Fibroblast of skin of abdomen (primary cell): ENCODE data around the gene ABCG1.

Source experiments
- DNase-seq: peaks from one replicate; pipeline ENCODE4 v3.0.0-alpha.2; 2013

ABCG1 gene

DNA sequence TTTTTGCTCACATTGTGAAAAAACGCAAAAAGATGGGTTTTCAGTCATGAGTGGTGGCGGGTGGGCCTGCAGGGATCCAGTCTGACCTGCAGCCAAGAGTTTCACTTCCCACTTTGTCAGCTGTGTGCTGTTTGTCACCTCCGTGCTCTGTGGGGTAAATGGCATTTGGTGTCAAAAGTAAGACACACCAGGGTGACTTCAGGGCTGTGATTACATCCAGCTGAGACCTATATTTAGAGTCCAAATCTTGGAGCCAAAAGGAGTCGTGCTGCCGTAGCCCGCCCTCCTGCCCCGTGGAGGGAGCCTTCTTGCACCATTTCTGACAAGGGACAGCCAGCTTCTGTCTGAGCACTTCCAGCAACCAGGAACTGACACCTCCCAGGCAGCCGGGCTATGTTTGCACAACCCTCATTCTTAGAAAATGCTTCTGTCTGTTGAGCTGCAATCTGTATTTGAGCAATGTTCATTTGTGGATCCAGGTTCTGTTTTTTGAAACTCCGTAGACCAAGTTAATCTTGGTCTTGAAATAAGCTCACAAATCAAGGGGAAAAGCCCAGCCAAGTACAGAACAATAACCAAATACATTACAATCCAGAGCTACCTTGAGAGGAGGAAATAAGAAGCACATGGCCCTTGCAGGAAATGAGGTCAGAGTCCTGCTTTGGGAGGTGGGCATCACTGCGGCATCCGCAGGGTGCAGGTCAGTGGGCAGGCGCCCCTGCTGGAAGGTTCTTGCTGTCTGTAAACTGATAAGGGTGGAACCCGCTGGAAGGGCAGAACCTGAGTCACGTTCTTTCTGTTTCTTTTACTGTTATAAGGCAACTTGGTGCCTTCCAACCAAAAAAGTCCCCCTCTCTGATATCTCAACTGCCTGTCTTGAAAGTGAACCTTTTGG is 14.4 kb downstream of the ABCG1 start:
- DNase-seq, result no peak

DNA sequence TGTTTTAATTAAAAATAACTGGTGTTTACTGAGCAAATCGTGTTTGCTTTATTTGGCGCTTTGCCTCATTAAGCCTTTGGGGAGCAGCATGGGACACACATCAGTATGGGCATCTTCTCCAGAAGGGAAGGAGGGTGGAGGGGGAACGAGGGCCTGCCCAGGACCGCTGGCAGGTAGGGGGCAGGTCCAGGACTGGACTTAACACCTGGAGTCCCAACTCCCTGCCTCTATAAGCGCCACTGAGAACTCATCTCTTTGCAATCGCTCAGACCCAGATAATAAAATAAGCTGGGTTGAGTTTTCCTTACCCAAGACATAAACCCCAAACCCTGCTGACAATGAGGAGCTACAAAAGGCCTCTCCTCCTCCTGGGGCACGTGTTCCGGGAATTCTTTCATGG is 15.1 kb downstream of the ABCG1 start:
- no peak for DNase-seq

DNA sequence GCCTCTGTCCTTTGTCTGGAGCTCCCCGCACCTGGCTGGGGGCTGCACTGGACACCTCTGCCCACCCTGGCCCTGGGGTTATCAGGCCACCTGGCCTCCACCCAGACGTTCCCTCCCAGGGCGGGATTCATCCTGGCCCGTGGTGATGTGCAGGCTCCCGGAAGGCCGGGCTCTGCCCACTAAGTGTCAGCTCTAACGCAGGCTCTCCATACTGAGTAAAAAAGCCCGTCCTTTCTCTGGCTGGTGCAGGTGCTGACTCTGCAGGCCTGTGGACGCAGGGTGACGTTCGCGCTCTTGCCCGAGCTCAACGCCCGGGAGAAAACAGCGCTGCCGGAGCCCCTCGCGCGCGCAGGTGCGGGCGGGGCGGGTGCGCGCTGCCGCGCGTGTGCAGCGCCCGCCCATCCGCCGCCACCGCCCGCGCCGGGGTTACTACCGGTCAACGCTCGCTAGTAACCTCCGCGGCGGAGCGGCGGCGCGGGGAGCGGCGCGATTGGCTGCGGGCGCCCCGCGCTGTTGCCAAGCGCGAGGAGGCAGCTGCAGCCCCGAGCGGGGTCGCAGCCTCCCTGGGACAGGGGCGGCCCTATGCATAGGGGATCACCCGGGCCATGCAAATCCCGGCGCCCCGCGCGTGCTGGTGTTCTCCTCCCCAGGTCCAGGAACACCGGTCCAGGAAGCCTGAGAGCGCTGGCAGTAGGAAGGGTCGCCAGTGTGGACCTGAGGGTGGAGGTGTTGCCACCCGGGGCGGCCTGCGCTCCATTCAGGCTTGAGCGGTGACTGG is 15.7 kb downstream of the ABCG1 start:
- peak; percentile 19 for DNase-seq

DNA sequence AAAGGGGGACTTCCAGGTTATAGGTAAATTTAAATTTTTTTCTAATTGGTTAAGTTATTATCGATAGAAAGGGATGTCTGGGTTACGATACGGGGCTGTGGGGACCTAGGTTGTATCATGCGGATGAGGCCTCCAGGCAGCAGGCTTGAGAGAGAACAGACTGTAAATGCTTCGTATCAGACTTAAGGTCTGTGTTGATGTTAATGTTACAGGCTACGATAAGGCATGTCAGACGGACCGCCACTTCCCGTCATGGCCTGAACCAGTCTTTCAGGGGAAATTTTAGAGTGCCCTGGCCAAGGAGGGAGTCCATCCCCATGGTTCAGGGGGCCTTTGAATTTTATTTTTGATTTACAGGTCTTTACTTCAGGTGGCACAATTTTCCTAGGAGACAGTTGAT is 16.7 kb downstream of the ABCG1 start:
- no peak for DNase-seq

DNA sequence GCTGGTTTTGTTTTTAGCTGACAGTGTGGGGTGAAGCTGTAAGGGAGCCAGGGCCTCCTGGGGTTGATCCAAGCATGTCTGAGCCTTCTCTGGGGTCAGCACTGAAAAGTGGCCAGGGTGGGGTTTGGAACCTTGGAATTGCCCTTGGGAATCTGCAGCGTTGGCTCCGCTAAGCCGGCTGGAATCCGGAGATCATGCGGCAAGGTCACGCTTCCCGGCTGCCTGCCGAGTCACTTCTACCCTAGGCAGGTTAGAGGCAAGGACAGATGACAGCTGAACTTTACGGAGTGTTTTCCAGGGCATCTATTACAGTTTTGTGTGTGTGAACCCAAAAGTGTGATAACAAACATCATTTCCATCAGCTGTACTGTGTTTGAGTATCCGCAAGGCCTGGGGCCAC is 17.1 kb downstream of the ABCG1 start:
- DNase-seq, result no peak

DNA sequence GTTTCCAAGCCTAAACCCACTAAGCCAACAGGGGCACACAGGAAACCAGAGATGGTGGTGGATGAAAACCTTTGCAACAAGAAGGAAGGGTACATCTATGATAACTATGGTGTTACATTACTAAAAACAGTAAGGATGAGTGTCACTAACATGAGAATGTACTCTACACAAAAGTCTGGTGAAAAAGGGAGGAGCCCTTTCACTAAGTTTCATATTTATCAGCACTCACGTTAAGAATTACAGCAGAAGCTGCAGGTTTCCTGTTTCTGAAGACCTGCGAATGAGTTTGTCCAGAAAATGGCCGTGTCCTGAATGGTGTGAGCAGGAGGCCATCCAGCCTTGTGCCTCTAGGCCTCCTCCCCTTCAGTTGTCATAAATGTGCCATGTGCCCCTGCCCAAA is 17.8 kb downstream of the ABCG1 start:
- no peak for DNase-seq

DNA sequence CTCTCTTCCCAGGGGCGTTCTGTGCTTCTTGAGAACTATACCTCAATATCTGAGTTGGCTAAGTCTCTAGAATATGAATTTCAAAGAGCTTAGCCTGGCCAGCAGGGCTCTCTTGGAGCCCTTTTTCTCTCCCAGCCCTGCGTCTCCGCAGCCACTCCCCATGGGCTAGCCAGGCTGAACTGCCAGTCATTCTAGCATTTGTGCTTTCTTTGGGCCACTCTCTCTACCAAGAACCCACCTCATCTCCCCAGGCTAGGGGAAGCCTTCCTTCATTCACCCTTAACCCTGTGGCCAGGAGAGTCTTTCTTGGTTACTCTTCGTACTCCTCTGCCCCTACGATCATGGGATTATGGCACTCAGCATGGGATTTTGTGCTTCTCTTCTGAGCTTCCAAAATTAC is 18.2 kb downstream of the ABCG1 start:
- no peak for DNase-seq

DNA sequence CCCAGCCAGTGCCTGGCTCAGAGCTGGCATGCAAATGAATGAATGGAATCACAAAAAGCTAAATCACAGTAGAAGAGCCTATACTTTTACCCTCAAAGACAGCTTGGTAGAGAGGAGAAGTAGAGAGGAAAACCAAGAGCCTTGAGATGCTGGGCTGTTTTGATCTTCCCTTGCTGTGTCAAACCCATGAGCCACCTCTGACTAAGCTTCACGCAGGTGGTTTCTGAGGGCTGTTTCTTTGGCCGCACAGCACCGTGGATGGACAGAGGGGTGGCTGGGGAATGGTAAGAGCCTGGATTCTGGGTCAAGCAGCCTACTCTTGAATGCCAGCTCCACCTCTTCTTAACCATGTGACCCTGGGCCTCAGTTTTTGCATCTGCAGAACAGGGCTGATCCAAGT is 18.6 kb downstream of the ABCG1 start:
- DNase-seq, result no peak

DNA sequence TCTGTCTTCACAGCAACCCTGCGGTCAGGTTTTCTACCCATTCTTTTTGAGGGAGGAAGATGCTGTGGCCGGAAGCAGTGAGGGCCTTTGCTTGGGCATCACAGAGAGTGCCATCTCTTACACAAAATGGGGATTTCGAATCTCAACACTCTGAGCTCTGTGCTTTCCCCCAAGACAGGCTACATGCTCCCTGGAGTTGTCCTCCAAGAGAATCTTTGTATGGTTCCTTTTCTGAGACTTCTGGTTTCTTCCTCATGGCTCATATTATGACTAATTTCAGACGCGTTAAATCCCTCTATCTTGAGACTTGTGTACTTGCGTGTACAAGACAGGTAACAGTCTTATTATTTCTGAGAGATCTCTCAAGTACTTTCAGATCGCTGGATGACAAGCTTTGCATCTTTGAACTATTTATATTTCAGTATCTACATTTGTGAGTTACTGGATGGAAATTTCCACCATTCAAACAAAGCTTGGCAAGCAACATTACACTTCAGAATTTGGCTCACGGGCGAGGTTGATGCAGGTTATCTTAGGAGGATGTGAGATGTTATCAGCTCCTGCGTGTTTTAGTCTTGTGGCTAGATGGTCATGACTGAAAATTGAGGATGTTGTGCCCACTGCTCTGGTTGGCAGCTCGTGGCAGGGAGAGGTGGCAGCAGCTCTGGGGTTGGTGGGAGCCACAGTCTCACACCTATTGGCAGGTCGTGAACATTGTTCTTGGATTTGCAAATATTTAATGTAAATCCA is 19.4 kb downstream of the ABCG1 start:
- DNase-seq, result no peak

DNA sequence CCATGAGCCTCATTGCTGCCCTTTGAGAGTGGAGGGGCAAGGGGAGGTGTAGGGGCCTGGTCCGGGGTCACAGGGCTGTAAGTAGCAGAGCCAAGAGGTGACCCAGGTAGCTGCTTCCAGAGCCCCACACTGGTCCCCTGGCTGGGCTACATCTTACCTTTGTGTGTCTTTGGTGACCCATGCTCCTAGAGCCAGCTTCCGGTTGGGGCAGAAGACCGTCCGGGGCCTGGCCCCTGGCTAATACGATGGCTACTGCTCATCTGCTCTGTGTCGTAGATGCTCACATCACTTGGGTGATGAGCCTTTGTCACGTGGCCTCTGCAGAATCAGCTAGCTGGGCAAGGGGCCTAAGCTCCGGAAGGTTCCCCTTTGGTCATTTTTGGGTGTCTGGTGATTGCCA is 20.6 kb downstream of the ABCG1 start:
- no peak for DNase-seq

DNA sequence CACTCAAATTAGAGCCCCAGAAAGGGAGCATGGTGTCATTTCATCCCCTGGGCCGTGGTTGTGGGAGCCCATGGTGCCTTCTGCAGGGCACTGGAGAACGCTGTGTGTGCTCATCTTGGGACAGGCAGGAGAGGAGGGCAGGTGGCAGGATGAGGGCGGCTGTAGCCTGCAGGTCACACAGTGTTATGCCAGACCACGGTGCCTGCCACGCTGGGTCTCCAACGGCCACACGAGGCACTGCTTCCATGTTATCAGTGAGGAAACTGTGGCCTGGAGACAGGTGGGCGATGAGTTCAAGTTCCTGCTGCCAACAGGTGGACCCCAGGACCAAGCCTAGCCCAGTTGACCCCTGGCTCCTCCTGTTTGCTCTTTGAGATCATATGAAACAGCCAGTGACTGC is 21.0 kb downstream of the ABCG1 start:
- DNase-seq, result no peak

DNA sequence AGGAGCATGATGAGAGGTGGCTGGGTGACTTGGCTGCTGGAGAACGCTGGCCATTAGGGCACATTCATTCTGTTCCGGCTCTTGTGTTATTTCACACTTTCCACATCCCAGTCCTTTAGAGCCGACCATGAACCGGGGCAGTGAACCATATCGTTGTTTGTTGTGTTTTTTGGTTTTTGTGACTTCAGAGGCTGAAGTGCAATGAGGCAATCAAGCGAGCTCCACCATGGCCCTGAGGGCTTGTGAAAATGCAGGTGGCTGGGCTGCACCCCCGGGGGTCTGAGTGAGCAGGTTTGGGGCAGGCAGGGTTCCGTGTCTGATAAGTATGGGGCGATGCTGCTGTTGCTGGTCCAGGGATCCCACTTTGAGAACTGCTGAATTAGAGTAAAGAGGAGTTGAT is 23.7 kb downstream of the ABCG1 start:
- no peak for DNase-seq

DNA sequence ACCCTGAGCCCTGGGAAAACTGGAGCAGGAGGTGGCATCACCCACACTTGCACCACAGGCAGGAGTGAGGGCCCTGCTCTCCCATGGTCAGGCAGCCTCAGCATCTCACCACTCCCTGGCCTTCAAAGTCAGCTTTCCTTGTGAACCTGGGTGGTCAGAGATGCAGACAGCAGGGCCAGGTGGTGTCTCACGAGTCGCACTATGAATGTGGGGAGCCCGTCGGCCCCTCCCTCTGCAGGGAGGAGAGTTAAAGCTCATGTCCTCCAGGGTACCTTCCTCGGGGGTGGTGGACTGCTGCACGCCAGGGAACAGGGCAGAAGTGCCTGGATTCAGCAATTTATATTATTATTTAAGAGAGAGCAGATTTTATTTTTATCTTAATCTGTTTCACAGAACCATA is 24.1 kb downstream of the ABCG1 start:
- no peak for DNase-seq

DNA sequence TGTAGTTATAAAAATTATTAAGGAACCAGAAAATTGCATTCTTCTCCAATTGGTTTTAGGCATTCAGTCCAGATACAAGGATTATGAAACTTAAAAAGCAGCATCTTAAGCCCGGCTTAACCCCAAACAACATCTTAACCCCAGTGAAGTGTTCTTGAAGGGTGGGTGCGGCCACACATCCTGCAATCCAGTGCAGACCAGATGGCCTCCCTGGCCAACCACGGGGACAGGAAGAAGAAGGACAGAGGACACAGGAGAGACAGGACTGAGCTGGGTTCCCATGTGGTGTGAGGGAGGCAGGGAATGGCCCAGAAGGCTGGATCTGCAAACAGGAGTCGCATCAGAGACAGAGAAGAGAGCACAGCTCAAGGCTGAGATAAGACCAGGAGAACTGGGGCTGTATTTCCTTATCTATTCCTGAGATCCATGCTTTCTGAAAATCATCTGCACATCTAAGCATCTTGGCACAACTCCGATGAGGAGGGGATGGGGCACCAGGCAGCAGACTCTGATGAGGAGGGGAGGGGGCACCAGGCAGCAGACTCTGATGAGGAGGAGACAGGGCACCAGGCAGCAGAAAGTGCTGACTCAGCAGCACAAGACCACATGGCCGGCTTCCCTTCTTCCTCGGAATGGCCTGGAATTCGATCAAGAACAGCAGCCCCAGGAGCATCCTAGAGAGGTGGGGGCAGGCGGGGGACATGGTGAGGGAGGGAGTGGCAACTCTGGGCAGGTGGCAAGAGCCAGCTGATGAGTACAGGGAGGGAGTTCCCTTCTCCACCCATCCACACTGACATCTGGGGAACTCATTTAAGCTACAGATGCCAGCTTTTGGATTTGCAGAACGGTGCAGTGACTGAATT is 26.6 kb downstream of the ABCG1 start:
- DNase-seq, result no peak

DNA sequence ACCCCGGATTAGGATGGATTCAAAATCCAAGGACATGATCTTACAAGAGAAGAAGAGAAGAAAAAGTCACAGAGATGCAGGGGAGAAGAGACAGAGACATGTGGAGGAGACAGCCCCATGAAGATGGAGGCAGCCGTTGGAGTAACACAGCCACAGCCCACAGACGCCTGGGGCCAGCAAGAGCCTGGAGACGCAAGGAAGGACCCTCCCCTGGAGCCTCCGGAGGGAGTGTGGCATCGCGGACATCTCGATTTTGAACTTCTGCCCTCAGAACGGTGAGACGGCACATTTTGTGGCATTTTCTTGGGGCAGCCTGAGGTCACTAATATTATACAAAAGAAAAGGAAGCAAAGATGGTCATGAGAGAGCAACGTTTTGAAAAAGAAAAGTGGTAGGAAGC is 28.8 kb downstream of the ABCG1 start:
- no peak for DNase-seq

DNA sequence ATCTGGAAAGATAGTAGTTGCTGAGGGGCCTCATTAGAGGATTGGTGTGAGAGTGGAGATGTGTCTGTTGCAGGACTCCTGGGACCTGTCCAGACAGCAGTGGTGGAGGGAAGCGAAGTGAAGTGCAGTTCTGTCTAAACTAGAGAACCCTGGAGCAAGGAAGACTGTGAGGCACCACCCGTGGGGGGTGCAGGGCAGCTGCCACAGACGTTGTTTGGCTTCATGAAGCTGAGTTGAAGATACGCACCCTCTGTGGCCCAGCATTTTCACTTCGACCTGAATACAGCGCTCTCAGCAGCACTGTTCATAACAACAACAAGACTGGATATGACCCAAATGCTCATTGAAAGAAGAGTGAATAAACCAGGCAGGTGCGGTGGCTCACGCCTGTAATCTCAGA is 29.3 kb downstream of the ABCG1 start:
- no peak for DNase-seq

DNA sequence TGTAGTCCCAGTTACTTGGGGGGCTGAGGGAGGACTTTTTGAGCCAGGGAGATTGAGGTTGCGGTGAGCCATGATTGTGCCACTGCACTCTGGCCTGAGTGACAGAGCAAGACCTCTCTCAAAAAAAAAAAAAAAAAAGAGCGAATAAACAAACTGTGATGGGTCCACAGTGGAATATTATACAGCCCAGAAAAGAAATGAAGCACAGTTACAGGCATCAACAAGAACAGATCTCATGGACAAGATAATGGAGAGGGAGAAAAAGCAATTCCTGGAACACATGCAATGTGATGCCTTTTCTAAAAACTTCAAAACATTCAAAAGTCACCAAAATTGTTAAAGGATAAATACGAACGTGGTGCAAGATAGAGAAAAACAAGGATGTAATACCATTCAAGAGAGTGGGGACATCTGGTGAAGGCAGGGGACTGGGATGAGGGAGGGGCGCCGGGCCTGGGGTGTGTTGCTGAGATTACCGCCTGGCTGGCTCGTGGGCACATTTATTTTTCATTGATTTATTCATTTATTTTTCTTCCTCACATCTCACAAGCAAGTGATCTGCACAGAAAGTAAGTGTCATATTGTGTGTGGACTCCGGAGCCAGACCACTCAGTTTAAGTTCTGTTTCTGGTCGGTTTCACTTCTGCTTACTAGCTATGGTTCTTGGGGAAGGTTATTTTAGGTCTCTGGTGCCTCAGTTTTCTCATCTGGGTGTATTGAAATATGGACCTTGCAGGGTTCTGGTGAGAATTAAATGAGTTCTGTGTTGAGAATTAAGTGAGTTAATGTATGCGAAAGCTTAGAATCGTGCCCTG is 30.1 kb downstream of the ABCG1 start:
- DNase-seq, result no peak

DNA sequence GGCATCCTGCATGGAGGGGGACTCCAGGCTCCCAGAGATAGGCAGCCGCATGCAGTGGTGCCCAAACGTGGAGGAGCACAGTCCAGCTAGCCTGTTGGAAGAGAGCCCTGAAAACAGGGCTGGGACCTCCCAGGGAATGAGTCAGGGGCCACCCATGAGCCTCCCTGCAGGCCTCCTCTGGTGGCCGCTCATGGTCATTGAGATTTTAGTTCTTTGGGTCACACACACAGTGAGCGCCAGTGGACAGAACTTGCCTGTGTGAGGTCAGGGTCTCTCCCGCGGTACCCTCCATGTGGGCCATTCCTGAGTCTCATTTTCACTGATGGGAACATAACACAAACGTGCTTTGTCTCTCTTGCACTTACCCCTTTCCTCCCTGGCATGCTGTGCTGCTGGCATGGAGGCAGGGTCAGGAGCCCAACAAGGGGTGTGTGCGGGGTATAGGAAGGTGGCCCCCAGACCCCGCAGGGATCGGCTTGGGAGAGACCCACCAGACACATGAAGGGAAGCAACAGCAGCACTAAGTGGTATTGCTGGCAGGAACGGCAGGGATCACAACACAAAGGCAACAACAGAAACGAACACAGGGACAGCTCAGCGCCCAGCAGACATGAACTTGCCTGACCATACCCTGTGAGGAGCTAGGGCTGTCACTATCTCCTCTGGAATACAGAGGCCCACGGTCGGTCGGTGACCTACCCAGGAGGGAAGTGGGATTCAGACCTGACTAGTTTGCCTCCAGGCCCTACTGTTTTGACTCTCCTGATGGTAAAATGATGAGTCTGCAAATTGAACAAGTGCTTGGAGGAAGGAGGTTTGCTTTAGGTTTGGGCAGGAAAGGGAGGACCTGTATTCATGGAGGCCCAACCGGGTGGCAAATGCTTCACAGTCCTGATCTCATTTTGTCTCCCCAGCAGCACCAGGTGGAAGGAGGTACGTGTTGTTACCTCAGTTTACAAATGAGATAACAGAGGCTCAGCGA is 31.8 kb downstream of the ABCG1 start:
- DNase-seq, result no peak

DNA sequence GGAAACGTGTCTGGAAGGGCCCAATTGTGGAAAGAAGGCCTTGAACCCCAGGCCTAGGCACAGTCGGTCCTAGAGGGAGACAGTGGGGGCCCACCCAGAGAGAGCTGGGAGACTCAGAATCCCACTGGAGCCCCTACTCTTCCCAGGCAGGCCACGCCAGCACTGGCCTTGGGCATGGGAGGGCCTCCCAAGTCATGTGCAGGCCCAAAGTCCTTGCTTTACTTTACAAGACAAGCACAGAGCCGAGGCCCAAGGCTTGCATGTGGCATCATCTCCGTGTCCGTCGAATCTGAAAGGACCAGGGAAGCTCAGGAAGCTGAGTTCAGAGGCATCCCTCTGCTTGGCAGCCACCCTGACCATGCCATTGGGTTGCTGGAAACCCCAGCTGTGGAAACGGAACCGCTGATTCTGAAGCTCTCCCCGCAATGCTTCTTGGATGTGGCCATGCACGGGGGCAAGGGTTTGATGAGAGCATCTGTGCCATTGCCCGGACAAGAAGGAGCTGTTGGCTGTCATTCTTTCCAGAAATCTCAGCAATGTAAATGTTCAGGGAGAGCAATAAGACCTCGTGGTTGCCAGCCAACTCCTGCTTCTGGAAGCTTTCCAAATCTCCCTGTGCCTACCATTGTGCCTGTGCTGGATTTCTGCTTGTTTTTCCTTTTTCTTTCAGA is 32.8 kb downstream of the ABCG1 start:
- DNase-seq, result no peak

DNA sequence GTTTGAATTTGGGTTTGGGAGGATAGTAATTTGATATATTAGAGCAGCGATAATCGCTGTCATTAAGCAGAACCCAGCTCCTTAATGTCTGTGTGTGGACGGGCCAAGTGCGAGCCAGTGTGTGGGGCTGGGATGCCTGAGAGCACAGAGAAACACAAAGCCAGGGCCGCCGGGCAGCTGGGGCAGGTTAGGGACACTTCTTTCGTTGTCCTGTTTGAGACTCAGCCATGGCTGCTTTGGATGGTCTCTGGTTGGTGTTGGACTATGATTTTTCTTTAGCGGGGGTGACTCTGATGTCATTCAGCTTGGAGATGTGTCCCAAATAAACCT is 33.4 kb downstream of the ABCG1 start:
- no peak for DNase-seq
